GM19324 (cell line): ENCODE results near the gene CLCC1.

Experiments
- ATAC-seq: cut with Tn5 transposase; IDR thresholded peaks from one replicate; pipeline ENCODE4 v1.9.1; 2021; ENCODE audit warnings: mild to moderate bottlenecking, moderate library complexity; ENCODE audit not compliant: unreplicated experiment, low FRiP score

CLCC1 gene

DNA sequence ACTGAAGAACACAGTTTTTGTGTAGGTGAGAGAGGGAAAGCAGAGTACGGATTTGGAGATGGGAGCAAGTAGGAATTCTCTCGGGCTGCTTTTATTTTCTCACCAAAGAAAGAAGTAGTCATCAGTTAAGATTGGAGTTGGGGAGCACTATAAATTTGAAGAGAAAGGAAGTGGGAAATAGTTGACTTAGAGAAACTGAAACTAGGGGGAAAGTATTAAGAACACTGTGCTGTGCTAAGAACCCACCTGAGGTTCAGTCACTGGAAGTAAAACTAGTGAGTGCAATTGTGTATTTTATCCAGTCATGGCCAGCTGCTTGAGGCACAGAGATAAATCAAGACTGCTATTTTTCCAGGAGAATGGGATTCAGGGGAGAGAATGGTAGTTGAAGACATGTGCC, 37.4 kb downstream of the CLCC1 start:
- no peak for ATAC-seq

DNA sequence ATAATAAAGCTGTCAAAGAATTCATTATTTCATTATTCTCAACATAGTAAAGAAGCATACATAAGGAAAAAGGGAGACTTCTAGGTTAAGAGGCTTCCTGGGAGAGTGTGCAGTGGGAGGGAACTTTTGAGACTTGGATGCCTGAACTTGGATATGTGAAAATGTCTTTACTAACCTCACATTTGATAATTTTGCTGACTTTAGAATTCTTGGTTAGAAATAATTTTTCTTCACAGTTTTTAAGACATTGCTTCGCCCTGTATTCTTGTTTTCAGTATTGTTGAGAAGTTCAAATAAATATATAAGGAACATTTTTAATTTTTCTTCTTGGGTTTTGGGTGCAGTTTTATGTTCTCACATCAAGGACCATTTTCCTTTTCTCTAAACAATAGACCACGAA, 46.5 kb downstream of the CLCC1 start:
- ATAC-seq, result no peak
